T47D (cell line): ENCODE data around the gene CAMK1D.

Experiments
- DNase-seq, 2 experiments: peaks; one replicate each; pipeline versions ENCODE4 v3.0.0 to v3.0.0-alpha.2; 2011 to 2012; ENCODE audit warnings: low read depth in 1 of 2, low spot score in 1 of 2
- JUND ChIP-seq: IDR thresholded peaks from 2 replicates; pipeline ENCODE4 v1.6.1; 2012; ENCODE audit warnings: low read depth
- in situ Hi-C: cut with HindIII; loops from 2 replicates; pipeline ENCODE4 v1.10.0; 2016; ENCODE audit warnings: low sequenced_read_pairs, low pct_unique_long_range_greater_than_20kb

Gene CAMK1D

GRCh38 chr10:12768156-12769100 lies 419.1 kb downstream of the CAMK1D start:
- in situ Hi-C loops, result no loop called here
- DNase-seq, result no peak
- TF ChIP-seq JUND, result no peak

- in situ Hi-C loops, result no loop called here
- no peak for TF ChIP-seq JUND
- DNase-seq, result no peak
These were observed 420.1 kb downstream of the CAMK1D start for GRCh38 chr10:12769323-12770044.

DNA sequence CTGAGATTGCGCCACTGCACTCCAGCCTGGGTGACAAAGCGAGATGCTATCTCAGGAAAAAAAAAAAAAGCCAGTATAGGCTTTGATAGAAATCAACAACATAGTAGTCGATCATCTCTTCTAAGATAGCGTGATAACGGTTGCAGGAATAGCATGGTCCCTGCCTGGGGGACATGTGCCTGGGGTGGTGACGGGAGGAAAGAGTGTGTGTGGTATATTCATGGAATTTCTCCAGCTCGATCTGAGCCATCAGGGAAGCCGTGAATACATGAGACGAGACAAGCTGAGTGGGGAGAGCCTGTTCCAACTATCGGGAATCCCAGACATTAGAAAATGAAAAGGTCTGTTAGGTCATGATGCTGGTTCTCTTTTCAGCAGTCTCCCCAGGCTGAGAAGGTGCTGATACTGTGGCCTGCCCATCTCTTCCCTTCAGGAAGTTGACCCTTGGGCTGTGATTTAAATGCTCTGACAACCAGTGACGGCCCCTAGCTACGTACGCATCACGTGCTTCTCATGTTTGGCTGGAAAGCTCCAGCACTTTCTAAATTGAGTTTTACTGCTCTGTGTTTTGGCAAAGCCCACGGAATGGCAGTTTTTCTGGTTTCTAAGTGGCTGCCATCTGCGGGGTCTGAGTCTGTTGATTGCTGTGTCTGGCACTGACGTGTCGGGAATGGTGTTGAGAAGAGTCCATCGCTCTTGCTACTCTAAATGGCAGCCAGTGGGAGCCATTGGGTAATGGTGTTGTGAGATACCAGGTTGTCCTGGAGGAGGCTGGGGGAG lies 422.8 kb downstream of the CAMK1D start:
- in situ Hi-C loops, result no loop called here
- TF ChIP-seq JUND, result no peak
- no peak for DNase-seq

DNA sequence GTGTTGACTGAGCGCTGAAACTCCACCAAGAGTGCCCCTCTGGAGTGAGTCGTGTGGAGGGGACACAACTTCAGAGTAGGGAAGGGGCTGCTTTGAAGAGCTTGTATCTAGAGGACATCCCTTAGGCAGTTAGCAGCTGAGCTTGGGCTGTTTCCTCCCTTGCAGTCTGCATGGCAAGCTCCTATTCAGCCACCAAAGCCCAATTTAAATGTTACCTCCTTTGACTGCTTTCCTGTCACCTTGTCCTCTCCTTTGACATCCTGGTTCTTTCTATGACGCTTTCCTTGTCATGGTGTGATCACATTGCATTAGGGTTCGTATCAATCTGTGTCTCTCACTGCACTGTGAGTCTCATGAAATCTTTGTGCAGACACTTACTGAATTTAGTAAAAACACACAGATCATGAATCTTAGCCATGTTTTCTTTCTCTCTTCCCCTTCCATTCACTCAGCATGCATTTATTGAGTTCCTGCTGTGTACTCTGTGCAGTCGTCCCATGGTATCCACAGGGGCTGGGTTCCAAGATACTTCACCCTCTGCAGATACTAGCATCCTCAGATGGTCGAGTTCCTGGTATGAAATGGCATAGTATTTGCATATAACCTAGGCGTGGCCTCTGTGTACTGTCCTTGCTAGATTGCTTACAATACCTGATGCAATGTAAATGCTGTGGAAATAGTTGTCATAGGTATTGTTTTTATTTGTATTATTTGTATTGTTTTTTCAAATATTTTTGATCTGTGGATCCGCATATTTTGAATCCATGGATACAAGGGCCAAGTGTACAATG lies 423.6 kb downstream of the CAMK1D start:
- no peak for DNase-seq
- in situ Hi-C loops, result no loop called here
- no peak for TF ChIP-seq JUND

DNA sequence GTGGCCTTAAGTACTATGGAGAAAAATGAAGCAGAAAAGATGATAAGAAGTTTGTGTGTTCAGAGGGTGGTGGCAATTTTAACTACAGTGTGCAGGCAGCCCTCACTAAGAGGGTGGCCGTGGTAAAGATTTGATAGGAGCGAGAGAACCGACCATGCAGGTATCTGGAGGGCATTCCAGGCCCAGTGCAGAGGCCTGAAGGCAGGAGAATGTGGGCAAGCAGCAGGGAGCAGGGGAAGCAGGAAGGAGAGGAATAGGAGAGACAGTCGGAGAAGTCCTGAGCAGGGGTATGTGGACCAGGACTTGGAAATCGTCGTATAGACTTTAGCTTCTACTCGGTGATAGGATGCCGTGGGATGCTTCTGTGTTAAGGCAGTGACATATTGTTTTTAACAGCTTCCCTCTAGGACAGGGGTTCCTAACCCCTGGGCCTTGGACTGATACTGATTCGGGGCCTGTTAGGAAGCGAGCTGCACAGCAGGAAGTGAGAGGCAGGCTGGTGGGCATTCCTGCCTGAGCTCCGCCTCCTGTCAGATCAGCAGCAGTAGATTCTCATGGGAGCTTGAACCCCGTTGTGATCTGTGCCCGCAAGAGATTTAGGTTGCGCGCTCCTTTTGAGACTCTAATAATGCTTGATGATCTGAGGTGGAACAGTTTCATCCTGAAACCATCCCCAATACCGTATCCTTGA lies 425.0 kb downstream of the CAMK1D start:
- in situ Hi-C loops, result no loop called here

DNA sequence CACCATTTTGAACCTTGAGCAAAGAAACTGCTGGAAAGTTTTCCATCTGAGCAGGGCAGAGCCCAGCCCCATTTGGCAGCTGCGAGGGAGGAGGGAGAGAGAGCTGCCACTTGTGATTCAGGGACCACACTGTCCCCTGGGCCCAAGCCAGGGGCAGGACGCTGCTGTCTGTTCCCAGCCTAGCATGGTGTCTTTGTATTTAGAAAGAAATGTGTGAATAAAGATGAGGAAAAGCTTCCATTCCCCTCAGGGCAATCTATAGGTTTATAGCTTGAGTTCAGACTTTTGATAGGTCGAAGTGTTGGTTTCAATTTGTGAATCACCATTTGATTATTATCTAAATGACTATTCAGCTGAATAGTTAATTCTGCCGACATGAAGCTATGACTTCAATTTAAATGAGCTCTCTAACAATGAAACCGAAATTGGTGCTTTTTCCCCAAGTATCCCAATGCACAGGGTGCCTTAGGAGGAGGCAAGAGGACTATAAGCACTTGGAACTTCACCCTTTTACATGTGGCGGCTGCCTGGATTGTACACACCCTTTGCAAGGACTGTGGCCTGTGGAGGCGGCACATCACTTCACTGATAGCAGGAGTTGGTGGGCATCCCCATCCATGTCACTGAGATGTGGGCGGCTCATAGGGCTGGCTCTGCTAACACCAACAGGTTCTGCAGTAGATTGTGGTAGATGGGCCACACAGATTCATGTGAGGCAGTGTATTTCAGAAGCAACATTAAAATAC lies 428.7 kb downstream of the CAMK1D start:
- DNase-seq, result no peak
- TF ChIP-seq JUND, result no peak
- in situ Hi-C loops, result no loop called here

More for the DNA sequence above, 425.0 kb downstream of the CAMK1D start:
- TF ChIP-seq JUND, result no peak
- no peak for DNase-seq

DNA sequence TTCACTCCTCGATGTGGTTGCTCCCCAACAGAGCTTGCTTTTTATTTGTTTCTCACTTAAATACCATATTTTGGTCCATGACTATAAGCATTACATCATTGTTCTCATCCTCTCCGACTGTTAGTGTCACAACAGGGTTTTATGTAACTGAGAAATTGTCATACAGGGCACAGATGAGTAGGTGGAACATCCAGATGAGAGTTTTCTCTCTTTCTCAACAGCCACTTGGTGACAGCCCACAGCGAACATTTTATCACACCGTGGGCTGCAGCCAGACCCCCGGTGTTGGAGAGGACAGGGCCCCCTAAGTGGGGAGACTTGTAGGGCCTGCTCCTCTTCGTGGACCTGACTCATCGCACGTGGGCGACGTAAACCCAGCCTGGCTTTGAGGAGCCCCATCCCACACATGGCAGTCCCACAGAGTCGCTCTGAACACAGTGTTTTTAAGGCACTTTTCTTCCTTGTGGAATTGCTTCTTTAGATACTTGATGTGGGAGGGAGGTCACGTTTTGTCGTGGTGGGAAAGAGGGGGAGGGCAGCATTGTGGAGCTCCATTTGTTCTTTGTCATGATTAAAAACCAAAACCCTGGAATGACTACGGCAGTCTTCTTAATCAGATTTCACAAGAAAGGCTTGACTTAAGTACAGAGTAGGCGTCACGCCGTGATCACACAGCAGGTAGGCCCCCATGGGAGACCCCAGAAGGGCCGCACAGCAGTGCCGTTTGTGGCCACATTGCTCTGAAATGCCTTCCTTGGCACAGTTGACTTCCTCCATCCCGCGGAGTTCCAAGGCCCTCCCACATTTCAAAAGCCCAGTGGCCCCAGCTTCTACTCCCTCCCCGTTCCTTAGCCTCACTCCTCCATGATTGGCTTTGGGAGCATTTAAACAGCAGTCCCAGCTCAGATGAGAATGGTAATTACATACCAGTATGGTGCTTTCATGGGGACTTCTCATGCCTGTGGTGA lies 431.6 kb downstream of the CAMK1D start:
- no peak for TF ChIP-seq JUND
- in situ Hi-C loops, result no loop called here
- DNase-seq, result no peak

- in situ Hi-C loops, result no loop called here
These were observed 432.6 kb downstream of the CAMK1D start for GRCh38 chr10:12781976-12782375.

GRCh38 chr10:12782537-12782936 lies 433.2 kb downstream of the CAMK1D start:
- peak in 1 of 2 experiments; percentile 70 for DNase-seq
- no peak for TF ChIP-seq JUND
- in situ Hi-C loops, result no loop called here

More at GRCh38 chr10:12781976-12782375, 432.6 kb downstream of the CAMK1D start:
- no peak for DNase-seq
- no peak for TF ChIP-seq JUND

- no peak for DNase-seq
- no peak for TF ChIP-seq JUND
- in situ Hi-C loops, result no loop called here
These were observed 433.9 kb downstream of the CAMK1D start for GRCh38 chr10:12783293-12783692.
